ENCODE results near the gene ELK4.

ELK4 gene

GRCh38 chr1:205563927-205564441 lies 67.8 kb downstream of the ELK4 start:
- DNase-seq (ENCODE audit: low read depth in 2 of 2) = no peak

DNA sequence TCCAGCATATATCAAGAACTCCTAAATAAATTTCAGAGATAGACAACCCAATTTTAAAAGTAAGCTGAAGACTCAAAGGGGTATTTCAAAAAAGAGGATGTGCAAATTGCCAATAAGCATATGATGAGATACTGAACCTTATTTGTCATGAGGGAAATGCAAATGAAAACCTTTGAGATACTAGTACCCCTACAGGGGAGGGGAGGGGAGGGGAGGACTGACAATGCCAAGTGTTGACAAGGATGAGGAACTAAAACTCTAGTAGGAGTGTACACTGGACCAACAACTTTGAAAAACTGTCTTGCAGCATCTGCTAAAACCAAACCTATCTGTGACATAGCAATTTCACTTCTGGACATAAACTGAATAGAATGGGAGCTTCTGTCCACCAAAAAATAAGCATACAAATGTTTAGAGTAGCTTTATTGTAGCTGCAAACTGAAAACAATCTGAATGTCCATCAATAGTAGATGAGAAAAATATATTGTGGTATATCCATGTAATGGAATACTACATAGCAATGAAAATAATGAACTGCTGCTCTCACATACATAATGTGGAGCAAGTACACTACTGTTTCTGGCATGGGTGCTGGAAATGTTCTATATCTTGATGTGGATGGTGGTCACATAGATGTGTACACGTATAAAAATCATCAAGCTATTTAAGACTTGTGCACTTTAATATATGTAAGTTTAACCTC lies 70.2 kb downstream of the ELK4 start:
- DNase-seq (ENCODE audit: low read depth in 2 of 2) = no peak
